Esophagus squamous epithelium (tissue), 4 donors: ENCODE measurements around the gene CES1.
"Not testable (repeated sequence)": the region's sequence is repeated elsewhere in the genome, so short reads cannot be mapped to it uniquely, and the experiment has no call there.

Experiments
- POLR2A ChIP-seq, 4 donors: fragments of 450-650 bp; IDR thresholded peaks; one replicate each; pipeline ENCODE4 v1.6.1; 2017; ENCODE audit warnings: antibody characterized with exemption in 4 of 4, mild to moderate bottlenecking in 4 of 4, moderate library complexity in 3 of 4
- TF ChIP-seq, protein P1 (sequence below), 6 experiments: fragments of 450-650 bp in 4 of 6; fragments of 200-600 bp in 2 of 6; sonication (generic) in 2 of 6; IDR thresholded peaks; one replicate each; pipeline ENCODE4 v1.5.1; 2016 to 2019; ENCODE audit warnings: antibody characterized with exemption in 6 of 6, mild to moderate bottlenecking in 4 of 6, moderate library complexity in 4 of 6

DNA sequence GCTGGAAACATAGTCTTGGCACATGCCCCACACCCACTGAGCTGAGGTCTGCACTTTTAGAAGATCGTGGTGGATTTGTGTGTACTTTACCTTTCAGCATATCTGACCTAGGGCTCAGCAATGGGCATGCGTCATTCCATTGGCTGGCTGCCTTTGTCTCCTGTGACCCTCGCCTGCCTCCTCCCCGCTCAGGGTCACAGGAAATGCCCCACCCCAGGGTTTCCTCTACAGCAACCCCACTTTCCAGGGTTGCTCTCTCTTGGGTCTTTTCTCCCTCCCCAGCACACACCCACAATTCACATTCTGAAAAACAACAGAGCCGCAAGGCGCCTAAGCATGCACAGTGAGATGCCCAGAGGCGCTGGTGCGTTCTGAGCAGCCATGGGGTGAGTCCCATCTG, 29.2 kb downstream of the CES1 start:
- TF ChIP-seq, protein P1, sequence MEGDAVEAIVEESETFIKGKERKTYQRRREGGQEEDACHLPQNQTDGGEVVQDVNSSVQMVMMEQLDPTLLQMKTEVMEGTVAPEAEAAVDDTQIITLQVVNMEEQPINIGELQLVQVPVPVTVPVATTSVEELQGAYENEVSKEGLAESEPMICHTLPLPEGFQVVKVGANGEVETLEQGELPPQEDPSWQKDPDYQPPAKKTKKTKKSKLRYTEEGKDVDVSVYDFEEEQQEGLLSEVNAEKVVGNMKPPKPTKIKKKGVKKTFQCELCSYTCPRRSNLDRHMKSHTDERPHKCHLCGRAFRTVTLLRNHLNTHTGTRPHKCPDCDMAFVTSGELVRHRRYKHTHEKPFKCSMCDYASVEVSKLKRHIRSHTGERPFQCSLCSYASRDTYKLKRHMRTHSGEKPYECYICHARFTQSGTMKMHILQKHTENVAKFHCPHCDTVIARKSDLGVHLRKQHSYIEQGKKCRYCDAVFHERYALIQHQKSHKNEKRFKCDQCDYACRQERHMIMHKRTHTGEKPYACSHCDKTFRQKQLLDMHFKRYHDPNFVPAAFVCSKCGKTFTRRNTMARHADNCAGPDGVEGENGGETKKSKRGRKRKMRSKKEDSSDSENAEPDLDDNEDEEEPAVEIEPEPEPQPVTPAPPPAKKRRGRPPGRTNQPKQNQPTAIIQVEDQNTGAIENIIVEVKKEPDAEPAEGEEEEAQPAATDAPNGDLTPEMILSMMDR (IDR thresholded peaks at IDR 0.05): not testable (repeated sequence)
- TF ChIP-seq POLR2A (IDR thresholded peaks at IDR 0.05): not testable (repeated sequence)
